CD4-positive, alpha-beta T cell treated with Interleukin-6 at 100 ng/mL for 8 hours (primary cell): Measurements from ENCODE around the gene DENND5B.
"Not testable (repeated sequence)": the region's sequence is repeated elsewhere in the genome, so short reads cannot be mapped to it uniquely, and the experiment has no call there.

Source experiments
- DNase-seq: peaks from one replicate; pipeline ENCODE4 v3.0.0-alpha.2; 2020; ENCODE audit warnings: mixed read lengths, low spot score

The DENND5B gene

GRCh38 chr12:31506515-31507306 lies 84.2 kb downstream of the DENND5B start:
- no peak for DNase-seq

DNA sequence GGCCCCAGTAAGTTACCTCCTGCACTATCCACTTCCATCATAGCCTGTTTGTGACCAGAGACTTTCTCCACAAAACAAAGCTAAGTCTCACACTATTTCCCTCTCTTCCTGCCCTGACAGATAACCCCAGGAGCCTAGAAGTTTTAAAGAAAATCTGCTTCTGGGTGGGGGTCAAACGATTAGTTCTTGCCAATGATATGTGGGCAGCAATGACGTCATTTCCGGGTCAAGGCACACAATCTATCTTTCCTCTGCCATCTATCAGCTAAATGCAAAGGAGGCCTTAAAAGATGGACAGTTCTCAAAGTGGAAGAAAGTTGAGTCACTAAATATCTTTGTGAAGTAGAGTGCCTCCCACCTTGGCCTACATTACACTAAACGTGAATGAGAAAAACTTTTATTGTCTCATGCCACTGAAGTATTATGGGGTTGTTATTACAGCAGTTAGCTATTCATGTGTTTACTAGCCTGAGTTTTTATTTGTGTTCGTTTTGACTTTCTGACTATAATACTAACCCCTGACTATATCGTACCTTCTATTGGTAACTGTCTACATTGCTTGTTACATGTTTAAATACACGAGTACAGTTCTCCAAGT lies 86.2 kb downstream of the DENND5B start:
- DNase-seq = no peak

DNA sequence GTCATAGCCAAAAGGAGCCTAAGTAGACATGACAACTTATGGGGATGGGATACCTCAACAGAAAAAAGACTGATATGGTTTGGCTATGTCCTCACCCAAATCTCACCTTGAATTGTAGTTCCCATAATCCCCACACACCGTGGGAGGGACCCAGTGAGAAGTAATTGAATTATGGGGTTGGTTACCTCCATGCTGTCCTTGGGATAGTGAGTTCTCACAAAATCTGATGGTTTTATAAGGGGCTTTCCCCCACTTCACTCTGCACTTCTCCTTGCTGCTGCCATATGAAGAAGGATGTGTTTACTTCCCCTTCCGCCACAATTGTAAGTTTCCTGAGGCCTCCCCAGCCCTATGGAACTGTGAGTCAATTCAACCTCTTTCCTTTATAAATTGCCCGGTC lies 89.9 kb downstream of the DENND5B start:
- DNase-seq = not testable (repeated sequence)

- no peak for DNase-seq
These were observed 91.4 kb downstream of the DENND5B start for GRCh38 chr12:31499567-31499966.

- no peak for DNase-seq
These were observed 92.5 kb downstream of the DENND5B start for GRCh38 chr12:31498424-31498823.

GRCh38 chr12:31496257-31496656 lies 94.7 kb downstream of the DENND5B start:
- DNase-seq = no peak

DNA sequence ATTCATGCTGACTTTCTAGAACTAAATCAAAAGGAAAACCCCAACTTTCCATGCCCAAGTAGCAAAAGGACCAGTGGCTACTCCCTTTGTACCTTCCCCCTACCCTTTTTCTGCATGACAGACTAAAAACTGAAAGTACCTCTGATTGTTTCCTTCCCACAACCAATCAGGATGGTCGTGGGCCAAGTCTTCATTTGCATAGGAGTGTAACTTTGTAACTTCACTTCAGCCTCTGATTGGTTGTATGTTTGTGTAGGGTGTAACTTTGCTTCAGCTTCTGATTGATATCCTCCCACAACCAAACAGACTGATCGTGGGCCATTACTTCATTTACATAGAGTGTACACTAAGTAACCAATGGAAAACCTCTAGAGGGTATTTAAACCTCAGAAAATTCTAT lies 96.5 kb downstream of the DENND5B start:
- DNase-seq = no peak

DNA sequence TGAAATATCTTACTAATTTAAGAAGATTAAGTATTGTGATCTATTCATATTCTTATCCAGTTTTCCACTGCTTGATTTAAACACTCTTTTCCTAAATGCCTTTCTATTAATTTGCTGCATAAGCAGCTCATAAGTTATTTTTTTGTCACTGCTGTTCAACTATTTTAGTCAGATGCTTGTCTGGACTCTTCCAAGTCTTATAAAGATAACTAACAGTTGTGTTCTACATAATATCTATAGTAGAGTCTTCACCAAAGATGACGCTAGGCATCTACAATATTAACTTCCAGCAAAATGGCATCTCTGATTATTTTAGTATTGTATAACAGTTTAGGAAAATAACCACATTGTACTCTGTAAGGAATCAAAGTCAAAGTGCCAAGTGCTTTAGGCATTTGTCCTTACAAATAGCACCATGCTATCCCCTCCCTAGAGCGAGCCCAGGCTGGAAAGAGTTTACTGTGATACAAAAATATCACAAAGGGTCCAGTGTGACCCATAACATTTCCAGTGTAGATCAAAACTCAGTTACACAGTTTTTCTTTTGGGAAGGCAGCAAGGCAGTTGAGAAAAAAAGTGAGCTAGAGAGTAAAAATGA lies 98.2 kb downstream of the DENND5B start:
- DNase-seq = no peak

GRCh38 chr12:31491841-31492598 lies 98.9 kb downstream of the DENND5B start:
- no peak for DNase-seq

DNA sequence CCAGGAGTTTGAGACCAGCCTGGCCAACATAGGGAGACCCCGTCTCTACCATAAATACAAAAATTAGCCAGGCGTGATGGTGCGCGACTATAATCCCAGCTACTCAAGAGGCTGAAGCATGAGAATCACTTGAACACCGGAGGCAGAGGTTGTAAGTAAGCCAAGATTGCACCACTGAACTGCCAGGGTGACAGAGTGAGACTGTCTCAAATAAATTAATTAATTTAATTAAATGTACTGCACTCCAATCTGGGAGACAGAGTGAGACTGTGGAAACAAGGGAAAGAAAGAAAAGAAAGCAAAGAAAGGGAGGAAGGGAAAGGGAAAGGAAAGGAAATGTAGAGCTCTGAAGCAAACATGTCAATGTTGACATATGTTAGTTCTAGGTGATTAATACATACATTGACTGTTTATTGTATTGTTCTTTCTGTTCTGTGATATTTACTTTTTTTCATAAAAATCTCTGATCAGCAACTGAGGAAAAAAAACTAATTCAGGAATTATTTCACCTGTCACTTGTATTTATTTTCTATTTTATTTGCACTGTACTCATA lies 99.6 kb downstream of the DENND5B start:
- no peak for DNase-seq

DNA sequence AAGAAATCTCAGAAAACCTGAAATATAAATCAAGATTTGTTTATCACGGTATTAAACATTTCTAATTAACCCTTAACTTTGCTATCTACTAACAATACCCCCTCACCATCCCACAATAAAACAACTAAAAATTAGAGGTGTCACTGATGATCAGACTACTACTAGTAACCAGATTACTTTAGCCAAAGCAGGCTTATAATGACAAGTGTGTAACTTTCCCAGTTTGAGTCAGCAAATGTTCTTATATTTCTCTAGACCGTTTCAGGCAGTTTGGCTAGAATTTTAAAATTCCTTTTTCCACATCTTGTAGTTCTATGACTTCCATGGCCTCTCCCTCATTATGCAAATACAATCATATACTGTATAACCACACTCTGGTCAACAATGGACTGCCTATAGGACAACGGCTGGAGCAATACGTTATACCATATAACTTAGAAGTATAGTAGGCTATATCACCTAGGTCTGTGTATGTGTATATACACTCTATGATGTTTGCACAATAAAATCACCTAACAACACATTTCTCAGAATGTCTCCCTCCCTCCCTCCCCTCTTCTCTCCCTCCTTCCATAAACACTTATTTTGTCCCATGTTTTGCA lies 102.1 kb downstream of the DENND5B start:
- no peak for DNase-seq

- DNase-seq = no peak
These were observed 105.4 kb downstream of the DENND5B start for GRCh38 chr12:31485571-31485970.

GRCh38 chr12:31482816-31483215 lies 108.1 kb downstream of the DENND5B start:
- DNase-seq = no peak

DNA sequence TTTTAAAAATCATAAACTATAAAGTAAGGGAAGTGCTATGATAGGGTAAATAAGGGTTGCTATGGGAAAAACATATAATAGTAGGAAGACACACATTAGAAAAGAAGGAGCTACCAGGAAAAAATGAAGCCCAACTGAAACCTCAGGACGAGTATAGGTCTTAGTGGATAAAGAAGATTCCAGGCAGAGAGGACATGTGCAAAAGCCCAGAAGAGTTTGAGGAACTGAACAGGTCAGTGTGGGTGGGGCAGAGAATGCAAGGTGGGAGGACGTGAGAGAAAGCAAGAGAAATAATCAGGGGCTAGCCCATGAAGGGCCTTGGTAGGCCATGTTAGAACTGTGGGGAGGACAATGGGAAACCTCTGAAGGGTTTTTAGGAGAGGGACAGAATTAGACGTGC lies 109.5 kb downstream of the DENND5B start:
- DNase-seq = no peak

DNA sequence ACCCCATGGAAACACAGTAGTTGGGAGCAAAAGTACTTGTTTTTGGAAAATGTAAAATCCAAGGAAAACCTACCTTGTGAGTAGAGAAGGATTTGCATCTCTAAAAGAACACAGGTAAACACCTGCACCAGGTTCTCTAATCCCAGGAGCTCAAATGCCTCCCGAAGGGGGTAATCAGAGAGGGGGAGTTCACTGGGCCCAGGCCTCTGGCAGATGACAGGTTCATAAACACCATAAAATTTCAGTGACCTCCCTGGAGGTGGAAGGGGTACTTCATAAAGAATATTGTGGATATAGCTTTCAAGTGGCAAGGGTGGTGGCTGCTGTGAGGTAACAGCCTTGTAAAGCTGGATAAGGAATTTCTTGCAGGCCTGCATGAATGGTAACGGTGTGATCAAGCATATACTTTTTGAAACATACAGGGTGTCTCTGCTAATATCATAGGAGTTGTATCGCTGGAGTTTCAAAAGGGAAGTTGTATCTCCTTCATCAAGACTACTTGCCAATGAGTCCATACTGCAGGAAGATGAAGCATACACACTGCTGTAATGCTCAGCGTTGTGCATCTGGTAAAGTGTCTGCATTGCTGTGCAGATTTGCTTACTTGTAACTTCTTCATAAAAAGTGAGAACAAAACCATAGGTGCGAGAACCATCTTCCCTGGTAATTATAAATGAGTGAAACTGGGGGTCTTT lies 111.3 kb downstream of the DENND5B start:
- no peak for DNase-seq

DNA sequence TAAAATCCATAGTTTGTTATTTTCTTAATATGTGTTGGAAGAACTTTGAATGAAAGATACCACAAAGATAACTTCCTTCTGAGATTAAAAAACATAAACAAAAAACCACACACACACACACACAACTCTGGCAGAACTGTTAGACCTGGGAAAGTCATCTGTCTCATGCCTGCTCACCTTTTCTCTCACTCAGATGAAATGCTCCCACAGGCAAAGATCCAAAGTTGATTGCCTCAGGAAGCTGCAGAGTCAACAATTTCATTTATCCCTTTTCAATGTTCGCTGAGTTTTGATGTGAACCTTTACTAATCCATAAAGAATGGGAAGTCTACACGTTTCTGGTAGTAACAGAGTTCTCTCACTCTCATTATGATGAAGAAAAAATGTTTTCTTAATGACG lies 112.0 kb downstream of the DENND5B start:
- DNase-seq = no peak

DNA sequence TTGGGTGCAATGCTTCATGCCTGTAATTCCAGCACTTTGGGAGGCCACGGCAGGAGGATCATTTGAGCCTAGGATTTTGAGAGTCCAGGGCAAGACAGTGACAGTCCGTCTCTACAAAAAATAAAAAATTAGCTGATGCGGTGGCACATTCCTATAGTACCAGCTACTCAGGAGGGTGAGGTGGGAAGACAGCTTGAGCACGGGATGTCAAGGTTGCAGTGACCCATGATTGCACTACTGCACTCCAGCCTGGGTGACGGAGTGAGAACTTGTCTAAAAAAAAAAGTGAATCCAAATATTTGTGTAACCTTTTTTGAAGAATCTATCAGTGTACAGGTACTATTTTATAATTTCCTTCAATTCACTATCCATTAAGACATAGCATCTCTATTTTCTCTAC lies 112.5 kb downstream of the DENND5B start:
- DNase-seq = no peak

DNA sequence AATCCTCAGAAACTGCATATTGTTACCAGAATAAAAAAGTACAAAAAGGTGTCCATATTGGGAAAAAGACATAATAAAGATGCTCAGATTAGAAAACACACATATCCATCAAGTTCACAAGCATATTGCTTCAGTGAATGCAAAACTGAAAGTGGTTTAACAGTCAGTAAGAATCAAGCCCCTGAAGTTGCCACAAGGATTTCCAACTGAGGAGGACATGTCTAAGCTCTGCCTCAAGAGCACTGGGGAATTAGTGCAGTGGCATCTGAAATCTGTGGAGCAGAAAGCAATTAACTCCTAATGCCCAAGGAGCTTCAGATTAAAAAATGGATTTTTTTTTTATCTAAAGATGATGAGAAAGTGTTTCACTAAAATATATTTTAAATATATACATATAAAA lies 113.2 kb downstream of the DENND5B start:
- no peak for DNase-seq

DNA sequence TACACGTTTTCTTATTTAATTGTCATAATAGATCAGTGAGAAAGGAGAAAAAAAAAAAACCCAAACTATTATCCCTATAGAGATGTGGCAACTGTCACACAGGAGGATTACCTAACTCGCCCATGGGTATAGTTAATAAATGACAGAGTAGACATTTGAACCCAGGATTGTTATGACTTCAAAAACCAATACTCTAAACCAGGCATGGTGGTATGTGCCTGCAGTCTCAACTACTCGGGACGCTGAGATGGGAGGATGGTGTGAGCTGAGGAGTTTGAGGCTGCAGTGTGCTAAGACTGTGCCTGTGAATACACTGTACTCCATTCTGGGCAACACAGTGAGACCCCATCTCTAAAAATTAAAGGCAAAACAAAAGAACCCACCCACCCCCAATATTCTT lies 114.5 kb downstream of the DENND5B start:
- no peak for DNase-seq

DNA sequence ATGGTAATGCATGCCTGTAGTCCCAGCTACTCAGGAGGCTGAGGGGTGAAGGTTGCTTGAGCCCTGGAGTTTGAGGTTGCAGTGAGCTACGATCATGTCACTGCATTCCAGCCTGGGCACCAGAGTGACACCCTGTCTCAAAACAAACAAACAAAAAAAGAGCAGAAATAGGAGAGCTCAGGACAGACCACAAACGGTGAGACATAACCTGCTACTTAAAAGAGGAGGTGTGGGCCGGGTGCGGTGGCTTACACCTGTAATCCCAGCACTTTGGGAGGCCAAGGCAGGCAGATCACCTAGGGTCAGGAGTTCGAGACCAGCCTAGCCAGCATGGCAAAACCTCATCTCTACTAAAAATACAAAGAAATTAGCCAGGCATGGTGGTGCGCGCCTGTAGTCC lies 115.3 kb downstream of the DENND5B start:
- not testable (repeated sequence) for DNase-seq

DNA sequence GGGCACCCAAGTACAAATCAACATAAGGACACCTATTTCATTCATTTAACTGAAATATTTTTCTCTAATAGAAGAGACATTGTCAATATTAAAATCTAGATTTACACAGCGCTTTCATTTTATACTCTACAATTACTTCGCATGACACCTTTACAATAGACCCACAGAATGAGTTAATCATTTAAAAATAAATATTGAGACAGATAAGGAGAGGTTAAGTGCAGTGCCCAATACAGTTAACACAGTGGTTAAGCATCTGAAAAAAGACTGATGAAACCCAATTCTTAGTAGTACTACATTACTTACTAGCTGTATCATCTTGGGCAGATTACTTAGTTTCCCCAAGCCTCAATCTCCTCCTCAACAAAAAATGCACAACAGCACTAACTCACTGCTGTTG lies 116.2 kb downstream of the DENND5B start:
- DNase-seq = no peak
